ENCODE measurements around the gene PPP1R9B. TPM values are rescaled to one million over a fixed set of nuclear protein-coding genes. Genes with fewer than 3 reads are reported as not detected.

PPP1R9B gene
- total and polyA plus RNA-seq, 2 donors (not counting 1 experiment from before 2014, with no cell fraction given) = 80.7 to 220 TPM

GRCh38 chr17:50175035-50175807 lies 24.7 kb upstream of the PPP1R9B start:
- no peak for ATAC-seq (ENCODE audit: low read depth)
- CTCF ChIA-PET = interaction anchor here (0.8 to 1.4 kb wide), 4 partner anchors 9 to 122 kb away, joined by 3 to 4 read pairs (median 3); partner anchors contain the start of gene SGCA
- no peak overlapping the region for H3K4me3 ChIP-seq (ENCODE audit: control extremely low read depth in 1 of 5, extremely low read depth in 1 of 5, insufficient read depth in 1 of 5, low read depth in 2 of 5, low read length in 4 of 5)
- H3K9me3 ChIP-seq (ENCODE audit: control extremely low read depth in 1 of 3, control insufficient read depth in 2 of 3, insufficient read depth in 1 of 3, low read length in 2 of 3) = no peaks in the 10 kb centered on the region
- H3K4me3 Mint-ChIP-seq = no peak overlapping the region
- no peaks in the 10 kb centered on the region for H3K27me3 ChIP-seq (replicated peaks in 1 of 4; ENCODE audit: control extremely low read depth in 1 of 4, control insufficient read depth in 3 of 4, insufficient read depth in 4 of 4, low read length in 3 of 4)
- peaks cover 5 to 12% of the 10 kb centered on the region in 2 donors for H3K4me1 ChIP-seq (ENCODE audit: control insufficient read depth in 2 of 2, insufficient read depth in 2 of 2, low read length in 2 of 2)
- no peaks in the 10 kb centered on the region for H3K9me3 Mint-ChIP-seq (ENCODE audit: insufficient read depth)
- no peaks in the 10 kb centered on the region for H4K20me1 ChIP-seq (ENCODE audit: control insufficient read depth, insufficient read depth, low read length, poor library complexity, severe bottlenecking)
- no peak overlapping the region for H2AFZ ChIP-seq (ENCODE audit: insufficient read depth, low read depth, low read length, poor library complexity, severe bottlenecking)
- TF ChIP-seq CTCF (IDR thresholded peaks at IDR 0.05) = no peak
- TF ChIP-seq EZH2 (IDR thresholded peaks at IDR 0.05; ENCODE audit: borderline replicate concordance, insufficient read depth, low read depth, low read length, poor library complexity, severe bottlenecking) = no peak
- no peaks in the 10 kb centered on the region for H3K36me3 ChIP-seq (replicated peaks in 1 of 2; ENCODE audit: control extremely low read depth in 1 of 2, control insufficient read depth in 1 of 2, extremely low read depth in 1 of 2, insufficient read depth in 2 of 2, low read length in 1 of 2)
- no peak for DNase-seq
- POLR2A ChIA-PET = no interaction called here
- H3K4me1 Mint-ChIP-seq = peaks cover 9% of the 10 kb centered on the region
- H3K79me2 ChIP-seq (ENCODE audit: control insufficient read depth, insufficient read depth, low read length) = no peaks in the 10 kb centered on the region
- no peaks in the 10 kb centered on the region for H3K27me3 Mint-ChIP-seq
- no peak overlapping the region for H3K9ac ChIP-seq (ENCODE audit: low read length)
- no peak overlapping the region for H3K27ac ChIP-seq (ENCODE audit: low read length in 2 of 2)
- intact Hi-C loops (cut with micrococcal nuclease) = no loop called here
- H3K27ac Mint-ChIP-seq = no peak overlapping the region
- no peak overlapping the region for H3K4me2 ChIP-seq (replicated peaks; ENCODE audit: low read depth, low read length, poor library complexity, severe bottlenecking)
- WGBS (ENCODE audit: insufficient coverage) = 98% methylated on average over 15 of the region's 16 CpGs

DNA sequence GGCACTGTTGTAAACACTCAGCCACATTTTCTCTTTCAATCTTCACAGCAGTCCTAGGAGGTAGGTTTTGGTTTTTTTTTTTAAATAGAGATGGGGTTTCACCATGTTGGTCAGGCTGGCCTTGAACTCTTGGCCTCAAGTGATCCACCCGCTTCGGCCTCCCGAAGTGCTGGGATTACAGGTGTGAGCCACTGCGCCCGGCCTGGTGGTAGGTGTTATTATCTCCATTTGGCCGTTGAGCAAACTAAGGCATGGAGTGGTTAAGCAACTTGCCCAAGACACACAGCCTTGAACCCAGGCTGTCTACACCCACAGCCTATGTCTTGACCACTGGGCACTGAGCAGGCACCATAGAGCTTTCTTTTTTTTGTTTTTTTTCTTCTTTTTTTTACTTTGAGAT lies 24.0 kb upstream of the PPP1R9B start:
- DNase-seq (no peak), ATAC-seq (ENCODE audit: low read depth) (no peak)
- CTCF ChIA-PET = interaction anchor here (0.8 to 1.4 kb wide), 5 partner anchors 8 to 120 kb away, joined by 3 read pairs; partner anchors contain the start of gene SGCA
- Histone ChIP-seq H3K79me2 (ENCODE audit: control insufficient read depth, insufficient read depth, low read length) (no peaks in the 10 kb centered on the region), H3K4me2 (replicated peaks; ENCODE audit: low read depth, low read length, poor library complexity, severe bottlenecking) (no peak overlapping the region), H3K36me3 (replicated peaks in 1 of 2; ENCODE audit: control extremely low read depth in 1 of 2, control insufficient read depth in 1 of 2, extremely low read depth in 1 of 2, insufficient read depth in 2 of 2, low read length in 1 of 2) (no peaks in the 10 kb centered on the region), H3K9ac (ENCODE audit: low read length) (no peak overlapping the region), H4K20me1 (ENCODE audit: control insufficient read depth, insufficient read depth, low read length, poor library complexity, severe bottlenecking) (no peaks in the 10 kb centered on the region), H3K4me1 (ENCODE audit: control insufficient read depth in 2 of 2, insufficient read depth in 2 of 2, low read length in 2 of 2) (peaks cover 6 to 13% of the 10 kb centered on the region in 2 donors), H3K27ac (ENCODE audit: low read length in 2 of 2) (no peak overlapping the region), H2AFZ (ENCODE audit: insufficient read depth, low read depth, low read length, poor library complexity, severe bottlenecking) (no peak overlapping the region), H3K9me3 (ENCODE audit: control extremely low read depth in 1 of 3, control insufficient read depth in 2 of 3, insufficient read depth in 1 of 3, low read length in 2 of 3) (no peaks in the 10 kb centered on the region), H3K27me3 (replicated peaks in 1 of 4; ENCODE audit: control extremely low read depth in 1 of 4, control insufficient read depth in 3 of 4, insufficient read depth in 4 of 4, low read length in 3 of 4) (no peaks in the 10 kb centered on the region), H3K4me3 (ENCODE audit: control extremely low read depth in 1 of 5, extremely low read depth in 1 of 5, insufficient read depth in 1 of 5, low read depth in 2 of 5, low read length in 4 of 5) (no peak overlapping the region)
- Mint-ChIP-seq H3K27me3 (no peaks in the 10 kb centered on the region), H3K27ac (no peak overlapping the region), H3K4me3 (no peak overlapping the region), H3K4me1 (peaks cover 9% of the 10 kb centered on the region), H3K9me3 (ENCODE audit: insufficient read depth) (no peaks in the 10 kb centered on the region)
- POLR2A ChIA-PET = no interaction called here
- no peak for TF ChIP-seq CTCF (IDR thresholded peaks at IDR 0.05)
- TF ChIP-seq EZH2 (IDR thresholded peaks at IDR 0.05; ENCODE audit: borderline replicate concordance, insufficient read depth, low read depth, low read length, poor library complexity, severe bottlenecking) = no peak
- intact Hi-C loops (cut with micrococcal nuclease) = no loop called here
- 100% methylated on average over 1 of the region's 6 CpGs for WGBS (ENCODE audit: insufficient coverage)
